Prostate gland (tissue), 2 donors: Measurements from ENCODE around the gene FMN1. TPM values are rescaled to one million over a fixed set of nuclear protein-coding genes. Genes with fewer than 3 reads are reported as not detected.

ENCODE experiments used
- DNase-seq: peaks from one replicate; pipeline ENCODE4 v3.0.0-alpha.2; 2019; ENCODE audit warnings: low spot score
- H3K27ac ChIP-seq, 2 donors: fragments of 200-600 bp; sonication (generic); 2 replicates each; pipeline ENCODE4 v1.5.1; 2017 to 2019
- H3K27me3 ChIP-seq: fragments of 200-600 bp; sonication (generic); replicated peaks from 2 replicates; pipeline ENCODE4 v1.5.1; 2019; ENCODE audit not compliant: insufficient read depth
- H3K36me3 ChIP-seq, 2 donors: fragments of 200-600 bp; sonication (generic); 1 replicate in 1 of 2; 2 replicates in 1 of 2; pipeline versions ENCODE4 v1.5.1 to v1.8.1; 2017 to 2019
- H3K4me1 ChIP-seq: fragments of 200-600 bp; sonication (generic); replicated peaks from 2 replicates; pipeline ENCODE4 v1.5.1; 2019
- H3K4me3 ChIP-seq, 2 donors: fragments of 200-600 bp; sonication (generic); 2 replicates each; pipeline ENCODE4 v1.5.1; 2017 to 2019
- H3K9me3 ChIP-seq: fragments of 200-600 bp; sonication (generic); 2 replicates; pipeline ENCODE4 v1.5.1; 2017
- POLR2A ChIP-seq: fragments of 450-650 bp; IDR thresholded peaks from one replicate; pipeline ENCODE4 v1.6.1; 2016; ENCODE audit warnings: antibody characterized with exemption, mild to moderate bottlenecking
- POLR2AphosphoS5 ChIP-seq: sonication (generic); formaldehyde crosslinking; IDR thresholded peaks from one replicate; pipeline ENCODE4 v1.6.1; 2017; ENCODE audit warnings: antibody characterized with exemption
- WGBS: methylation state at CpG from one replicate; pipeline ENCODE4 v1.1.5; 2018; 5-methylcytosine and 5-hydroxymethylcytosine counted together
- intact Hi-C: fragments of 100-400 bp; cut with DNase I; formaldehyde crosslinking; loops from one replicate; pipeline ENCODE4 v1.14.2; 2022
- total RNA-seq, 2 donors: library from RNA; depleted of rRNA; stranded (reverse); fragments of >200 nt; gene quantifications; one replicate each; pipeline ENCODE4 v1.1.0, GENCODE V29; 2016
- TF ChIP-seq, protein P1 (sequence below), 4 experiments: fragments of 200-600 bp in 2 of 4; fragments of 450-650 bp in 2 of 4; sonication (generic) in 2 of 4; IDR thresholded peaks; 1 replicate in 3 of 4; 2 replicates in 1 of 4; pipeline ENCODE4 v1.5.1; 2016 to 2019; ENCODE audit warnings: antibody characterized with exemption in 4 of 4, mild to moderate bottlenecking in 2 of 4, moderate library complexity in 2 of 4

Gene FMN1
- total RNA-seq, 2 donors from 2014 or later = 7.1 to 32.5 TPM

DNA sequence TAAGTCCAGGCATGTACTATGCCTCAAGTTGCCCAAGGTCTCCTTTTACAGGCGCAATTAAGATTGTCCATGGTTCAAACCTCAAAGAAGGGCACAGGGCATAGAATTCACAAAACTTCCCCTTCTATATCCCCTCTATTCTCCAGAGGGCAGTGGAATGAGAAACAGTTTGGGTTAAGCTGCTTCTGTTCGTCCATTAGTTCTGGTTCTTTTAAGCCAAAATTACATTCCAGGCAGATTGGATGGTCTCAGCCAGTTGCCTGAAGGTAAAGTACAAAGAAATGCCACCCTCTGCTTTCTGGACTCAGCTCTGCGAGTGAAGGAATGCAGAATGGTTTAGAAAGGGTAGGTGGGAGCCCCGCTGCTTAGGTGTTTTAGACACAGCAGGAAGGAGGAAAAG is 276.0 kb downstream of the FMN1 start:
- 81% methylated on average over 4 of the region's 4 CpGs for WGBS
- Histone ChIP-seq H3K36me3 (no peaks in the 10 kb centered on the region), H3K4me3 (no peak overlapping the region), H3K9me3 (no peaks in the 10 kb centered on the region), H3K27ac (no peak overlapping the region), H3K27me3 (no peaks in the 10 kb centered on the region), H3K4me1 (no peaks in the 10 kb centered on the region)
- TF ChIP-seq POLR2AphosphoS5 (no peak), POLR2A (no peak)
- TF ChIP-seq, protein P1, sequence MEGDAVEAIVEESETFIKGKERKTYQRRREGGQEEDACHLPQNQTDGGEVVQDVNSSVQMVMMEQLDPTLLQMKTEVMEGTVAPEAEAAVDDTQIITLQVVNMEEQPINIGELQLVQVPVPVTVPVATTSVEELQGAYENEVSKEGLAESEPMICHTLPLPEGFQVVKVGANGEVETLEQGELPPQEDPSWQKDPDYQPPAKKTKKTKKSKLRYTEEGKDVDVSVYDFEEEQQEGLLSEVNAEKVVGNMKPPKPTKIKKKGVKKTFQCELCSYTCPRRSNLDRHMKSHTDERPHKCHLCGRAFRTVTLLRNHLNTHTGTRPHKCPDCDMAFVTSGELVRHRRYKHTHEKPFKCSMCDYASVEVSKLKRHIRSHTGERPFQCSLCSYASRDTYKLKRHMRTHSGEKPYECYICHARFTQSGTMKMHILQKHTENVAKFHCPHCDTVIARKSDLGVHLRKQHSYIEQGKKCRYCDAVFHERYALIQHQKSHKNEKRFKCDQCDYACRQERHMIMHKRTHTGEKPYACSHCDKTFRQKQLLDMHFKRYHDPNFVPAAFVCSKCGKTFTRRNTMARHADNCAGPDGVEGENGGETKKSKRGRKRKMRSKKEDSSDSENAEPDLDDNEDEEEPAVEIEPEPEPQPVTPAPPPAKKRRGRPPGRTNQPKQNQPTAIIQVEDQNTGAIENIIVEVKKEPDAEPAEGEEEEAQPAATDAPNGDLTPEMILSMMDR (IDR thresholded peaks at IDR 0.05) = no peak
- intact Hi-C loops = no loop called here
- DNase-seq = no peak

DNA sequence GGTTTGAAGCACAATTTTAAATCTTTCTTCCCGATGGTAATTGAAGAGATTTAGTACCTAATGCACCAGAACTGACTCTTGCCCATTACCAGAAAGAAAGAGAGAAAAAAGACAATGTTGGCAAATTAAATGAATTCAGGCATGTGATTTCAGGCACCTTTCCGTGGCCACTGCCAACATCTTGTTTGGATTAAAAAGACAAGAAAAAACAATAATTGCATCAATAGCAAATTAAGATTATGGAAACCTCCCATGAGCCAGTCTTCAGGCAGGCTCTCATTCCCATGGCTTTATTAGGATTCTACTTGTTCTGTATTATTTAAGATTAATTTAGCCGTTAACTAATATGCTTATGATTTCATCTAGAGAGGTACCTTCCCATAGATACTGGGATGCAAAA is 283.7 kb downstream of the FMN1 start:
- Histone ChIP-seq H3K4me1 (no peaks in the 10 kb centered on the region), H3K36me3 (no peaks in the 10 kb centered on the region), H3K27ac (no peak overlapping the region), H3K27me3 (no peaks in the 10 kb centered on the region), H3K9me3 (no peaks in the 10 kb centered on the region), H3K4me3 (no peak overlapping the region)
- 91% methylated on average over 3 of the region's 3 CpGs for WGBS
- no peak for TF ChIP-seq POLR2AphosphoS5
- no peak for TF ChIP-seq POLR2A
- TF ChIP-seq, protein P1 (IDR thresholded peaks at IDR 0.05) = no peak
- intact Hi-C loops = no loop called here
- no peak for DNase-seq

DNA sequence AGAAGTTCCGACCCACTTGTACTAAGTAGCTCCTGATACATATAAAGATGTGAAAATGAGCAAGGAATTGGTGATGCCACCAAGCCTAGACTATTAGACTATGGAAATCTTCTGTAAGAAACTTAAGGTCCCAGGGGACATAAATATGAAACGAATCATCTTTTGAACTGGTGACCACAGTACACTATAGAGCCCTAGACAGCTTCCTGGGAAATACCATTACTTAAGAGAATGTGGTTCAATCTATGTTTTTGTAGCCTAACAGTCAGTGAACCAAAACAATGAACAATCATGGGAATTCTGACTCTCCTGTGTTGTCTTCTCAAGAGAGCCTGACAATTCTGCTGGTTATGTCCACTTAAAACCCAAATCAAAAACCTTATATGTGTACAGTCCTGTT is 285.1 kb downstream of the FMN1 start:
- no peak for DNase-seq
- Histone ChIP-seq H3K4me3 (no peak overlapping the region), H3K27me3 (no peaks in the 10 kb centered on the region), H3K4me1 (no peaks in the 10 kb centered on the region), H3K27ac (no peak overlapping the region), H3K36me3 (no peaks in the 10 kb centered on the region), H3K9me3 (no peaks in the 10 kb centered on the region)
- intact Hi-C loops = no loop called here
- TF ChIP-seq, protein P1 (IDR thresholded peaks at IDR 0.05) = no peak
- TF ChIP-seq POLR2A = no peak
- WGBS = 87% methylated on average over 2 of the region's 2 CpGs

DNA sequence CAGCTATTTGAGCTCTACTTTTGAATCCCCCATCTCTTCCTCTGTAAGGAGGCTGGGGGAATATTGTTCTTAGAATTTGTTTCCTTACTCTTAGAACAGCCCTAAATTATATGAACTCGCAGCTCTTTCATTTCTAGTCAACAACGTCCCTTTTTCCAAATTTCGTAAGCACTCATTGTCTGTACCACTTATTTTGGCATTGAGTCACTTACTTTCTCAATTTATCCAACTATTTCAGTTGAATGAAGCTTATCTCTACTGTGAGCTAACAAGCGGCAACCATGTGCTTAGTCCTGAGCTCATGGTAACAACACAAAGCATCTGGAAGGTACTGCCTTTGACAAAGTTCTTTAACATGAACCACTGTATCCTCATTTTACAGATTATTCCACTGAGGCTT is 285.6 kb downstream of the FMN1 start:
- intact Hi-C loops = no loop called here
- H3K36me3 ChIP-seq = no peaks in the 10 kb centered on the region
- WGBS = 79% methylated on average over 4 of the region's 4 CpGs
- H3K4me1 ChIP-seq = no peaks in the 10 kb centered on the region
- no peaks in the 10 kb centered on the region for H3K27me3 ChIP-seq
- TF ChIP-seq POLR2A (no peak), POLR2AphosphoS5 (no peak)
- TF ChIP-seq, protein P1 (IDR thresholded peaks at IDR 0.05) = no peak
- DNase-seq = no peak
- no peaks in the 10 kb centered on the region for H3K9me3 ChIP-seq
- H3K27ac ChIP-seq = no peak overlapping the region
- H3K4me3 ChIP-seq = no peak overlapping the region

DNA sequence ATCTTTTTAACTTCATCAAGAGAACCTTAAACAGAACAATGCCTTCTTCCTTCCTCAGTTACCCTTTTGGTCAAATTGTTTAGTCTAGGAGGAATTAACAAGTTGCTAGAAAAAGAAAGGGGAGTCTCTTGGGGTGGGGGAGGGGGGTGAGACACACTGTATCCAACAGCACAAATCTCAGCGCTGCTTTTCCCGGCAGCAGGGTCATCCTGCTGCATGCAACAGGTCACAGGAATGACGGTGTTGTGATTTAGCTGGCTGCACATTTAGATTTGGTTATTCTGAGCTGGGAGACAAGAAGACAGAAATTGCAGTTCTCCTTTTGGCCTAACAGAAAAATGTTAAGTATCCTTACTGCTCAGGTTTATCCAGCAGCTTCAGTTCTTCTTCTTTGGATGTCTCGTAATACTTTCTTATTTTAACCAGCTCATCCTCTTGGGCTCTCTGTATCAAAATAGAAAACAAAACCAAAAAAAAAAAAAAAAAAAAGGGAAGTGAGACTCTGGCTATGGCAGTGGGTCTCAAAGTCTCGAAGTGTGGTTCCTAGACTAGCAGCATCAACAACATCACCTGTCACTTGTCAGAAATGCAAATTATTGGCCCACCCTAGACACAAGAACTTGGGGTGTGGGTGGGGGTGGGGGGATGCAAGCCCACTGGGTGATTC is 286.2 kb downstream of the FMN1 start:
- Histone ChIP-seq H3K4me1 (no peaks in the 10 kb centered on the region), H3K9me3 (no peaks in the 10 kb centered on the region), H3K4me3 (no peak overlapping the region), H3K27ac (no peak overlapping the region), H3K27me3 (no peaks in the 10 kb centered on the region), H3K36me3 (no peaks in the 10 kb centered on the region)
- DNase-seq = no peak
- TF ChIP-seq POLR2AphosphoS5 = no peak
- TF ChIP-seq POLR2A = no peak
- TF ChIP-seq, protein P1 (IDR thresholded peaks at IDR 0.05) = no peak
- 55% methylated on average over 5 of the region's 5 CpGs for WGBS
- intact Hi-C loops = no loop called here
